Measurements from ENCODE around the gene NEK6.

DNA sequence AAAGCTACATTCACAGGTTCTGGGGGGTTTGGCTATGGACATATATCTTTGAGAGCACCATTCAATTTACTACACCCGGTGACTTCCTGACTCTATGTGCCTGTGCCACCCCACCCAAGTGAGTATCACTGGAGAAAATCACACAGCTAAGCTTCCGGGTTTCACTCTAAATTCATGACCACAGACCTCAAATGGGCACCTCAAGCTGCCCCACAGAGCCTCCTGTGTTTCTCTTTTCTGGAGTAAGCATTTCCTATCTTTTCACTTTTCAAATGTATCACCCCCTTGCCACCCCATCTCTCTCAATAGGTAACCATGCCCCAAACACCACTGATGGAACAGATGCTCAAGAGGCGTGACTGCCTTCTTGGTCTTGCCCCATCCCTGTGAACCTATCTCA, 49.2 kb upstream of the NEK6 start:
- TF ChIP-seq YY1 (IDR thresholded peaks at IDR 0.05; ENCODE audit: insufficient read depth, insufficient read length) (no peak), ZNF274 (IDR thresholded peaks at IDR 0.05; ENCODE audit: low read depth, low read length) (no peak)

All from NT2/D1 (cell line).